Pancreas (tissue), 10 donors: ENCODE measurements around the gene FURIN. TPM values are rescaled to one million over a fixed set of nuclear protein-coding genes. Genes with fewer than 3 reads are reported as not detected.
"Not testable (repeated sequence)": the region's sequence is repeated elsewhere in the genome, so short reads cannot be mapped to it uniquely, and the experiment has no call there.

Experiments
- ATAC-seq, 4 donors: fragments of 200-7000 bp; cut with Tn5 transposase; one replicate each; pipeline versions ENCODE4 v1.8.0 to v1.9.1; 2020; ENCODE audit warnings: mild to moderate bottlenecking in 4 of 4, moderate library complexity in 4 of 4
- DNase-seq, 6 donors: peaks; one replicate each; pipeline ENCODE4 v3.0.0-alpha.2; 2020
- FAIRE-seq: peaks from 2 replicates; lab custom pipeline; 2012; peaks lifted over from hg19 to GRCh38; lab: Jason Lieb, UNC
- H3K27ac ChIP-seq, 4 donors: fragments of 200-600 bp; sonication (generic); 1 replicate in 3 of 4; 2 replicates in 1 of 4; pipeline versions ENCODE4 v1.5.0 to v1.8.0; 2020
- H3K27me3 ChIP-seq, 4 donors: fragments of 200-600 bp; one replicate each; pipeline ENCODE4 v1.8.0; 2021
- H3K36me3 ChIP-seq, 3 donors: fragments of 200-600 bp; sonication (generic) in 1 of 3; one replicate each; pipeline versions ENCODE4 v1.5.0 to v1.8.0; 2020 to 2021
- H3K4me1 ChIP-seq, 3 donors: fragments of 200-600 bp; one replicate each; pipeline ENCODE4 v1.8.0; 2021
- H3K4me3 ChIP-seq, 4 donors: fragments of 200-600 bp; sonication (generic) in 2 of 4; one replicate each; pipeline versions ENCODE4 v1.5.0 to v1.8.0; 2020 to 2021
- H3K9me3 ChIP-seq, 4 donors: fragments of 200-600 bp; one replicate each; pipeline ENCODE4 v1.8.0; 2021
- CTCF ChIP-seq, 4 donors: fragments of 200-600 bp; sonication (generic) in 3 of 4; IDR thresholded peaks; one replicate each; pipeline versions ENCODE4 v1.5.0 to v1.8.0; 2021; ENCODE audit warnings: antibody characterized with exemption in 4 of 4
- WGBS, 2 donors: extraction: QIAGEN DNeasy Blood & Tissue Kit; methylation state at CpG; one replicate each; pipeline ENCODE4 v1.1.7; 2013; 5-methylcytosine and 5-hydroxymethylcytosine counted together
- intact Hi-C, 3 donors: fragments of 100-400 bp; cut with DNase I; formaldehyde crosslinking; loops; one replicate each; pipeline versions ENCODE4 v1.11.1 to v1.14.2; 2022
- polyA plus RNA-seq, 2 donors: library from polyadenylated mRNA; stranded (reverse); fragments of 200-250 nt; gene quantifications; one replicate each; pipeline ENCODE4 v1.2.3, GENCODE V29; 2013
- total RNA-seq, 6 donors: library from RNA; stranded (reverse); fragmentation: NEBNext Ultra II Directional in 4 of 6; extraction: Animal tissue kit (Norgen Biotek cat#: 25700) in 4 of 6; gene quantifications; one replicate each; pipeline versions ENCODE4 v1.2.1 to v1.2.4, GENCODE V29; 2021 to 2023
- donor health status: healthy with polysubstance abuse.
- donor health status: DM: no; HTN: no; CAD: no; lungs with moderate emphysema.
- donor health status: DM: no; HTN: no; CAD: no.
- donor health status: control.
- donor health status: control.
- donor health status: Bipolar disorder and iron deficiency.
- donor health status: DM: yes; HTN: yes; CAD: no.
- donor health status: DM: no; HTN: no; CAD: no.
- donor health status: DM: no; HTN: no; CAD: no.
- donor health status: DM: yes; HTN: yes; CAD: no.

The FURIN gene
- total and polyA plus RNA-seq, 8 donors: 50.3 to 106 (median 84.2) TPM

DNA sequence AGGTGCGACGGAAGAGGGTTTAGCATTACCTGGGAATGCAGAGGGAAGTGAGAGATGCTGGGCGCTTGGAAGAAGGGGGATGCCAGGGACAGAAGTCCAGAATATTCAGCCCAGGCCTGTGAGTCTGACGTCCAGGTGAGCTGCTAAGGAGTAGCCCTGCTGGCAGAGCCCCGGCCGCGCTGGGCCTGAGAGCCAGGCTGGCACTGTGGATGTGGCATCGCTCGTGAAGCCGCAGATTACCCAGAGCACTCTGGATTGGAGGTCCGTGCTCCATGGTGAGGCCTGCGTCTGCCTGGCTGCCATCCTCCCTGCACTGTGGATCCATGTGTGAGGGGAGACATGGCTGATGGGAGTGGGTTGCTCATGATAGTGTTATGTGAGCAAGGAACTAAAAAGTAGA, 49.2 kb downstream of the FURIN start:
- no peak overlapping the region for H3K4me3 ChIP-seq
- H3K9me3 ChIP-seq: no peaks in the 10 kb centered on the region
- no peak for TF ChIP-seq CTCF (IDR thresholded peaks at IDR 0.05)
- no peaks in the 10 kb centered on the region for H3K27me3 ChIP-seq
- ATAC-seq (no peak), DNase-seq (no peak), FAIRE-seq (no peak)
- H3K36me3 ChIP-seq: peaks cover 0 to 87% (median 46%) of the 10 kb centered on the region in 3 donors
- no peak overlapping the region for H3K27ac ChIP-seq
- 92 to 97% methylated on average over 12 of the region's 12 CpGs for WGBS, 2 donors
- intact Hi-C loops: no loop called here
- no peaks in the 10 kb centered on the region for H3K4me1 ChIP-seq

GRCh38 chr15:90918034-90918788, 49.8 kb downstream of the FURIN start:
- WGBS, 2 donors: 91 to 94% methylated on average over 23 of the region's 23 CpGs
- DNase-seq (no peak), FAIRE-seq (no peak), ATAC-seq (no peak)
- Histone ChIP-seq H3K4me1 (no peaks in the 10 kb centered on the region), H3K27me3 (no peaks in the 10 kb centered on the region), H3K27ac (no peak overlapping the region), H3K4me3 (no peak overlapping the region), H3K9me3 (no peaks in the 10 kb centered on the region), H3K36me3 (peaks cover 0 to 81% (median 41%) of the 10 kb centered on the region in 3 donors)
- intact Hi-C loops: no loop called here
- no peak for TF ChIP-seq CTCF (IDR thresholded peaks at IDR 0.05)

GRCh38 chr15:90918835-90919234, 50.4 kb downstream of the FURIN start:
- WGBS, 2 donors: 83 to 86% methylated on average over 6 of the region's 6 CpGs
- Histone ChIP-seq H3K4me1 (no peaks in the 10 kb centered on the region), H3K9me3 (no peaks in the 10 kb centered on the region), H3K27me3 (no peaks in the 10 kb centered on the region), H3K27ac (no peak overlapping the region), H3K4me3 (no peak overlapping the region), H3K36me3 (peaks cover 0 to 74% (median 34%) of the 10 kb centered on the region in 3 donors)
- no peak for DNase-seq
- ATAC-seq: no peak
- intact Hi-C loops: no loop called here
- FAIRE-seq: no peak
- no peak for TF ChIP-seq CTCF (IDR thresholded peaks at IDR 0.05)

GRCh38 chr15:90921887-90922286, 53.5 kb downstream of the FURIN start:
- FAIRE-seq (no peak), ATAC-seq (no peak), DNase-seq (no peak)
- Histone ChIP-seq H3K27ac (no peak overlapping the region), H3K4me1 (no peaks in the 10 kb centered on the region), H3K27me3 (no peaks in the 10 kb centered on the region), H3K36me3 (peaks cover 0 to 45% (median 22%) of the 10 kb centered on the region in 3 donors), H3K9me3 (no peaks in the 10 kb centered on the region), H3K4me3 (no peak overlapping the region)
- TF ChIP-seq CTCF (IDR thresholded peaks at IDR 0.05): no peak
- 48 to 55% methylated on average over 4 of the region's 4 CpGs for WGBS, 2 donors
- intact Hi-C loops: no loop called here

GRCh38 chr15:90922712-90923322, 54.4 kb downstream of the FURIN start:
- intact Hi-C loops, H3K4me1 ChIP-seq, FAIRE-seq, H3K27me3 ChIP-seq, H3K27ac ChIP-seq, H3K4me3 ChIP-seq, H3K9me3 ChIP-seq: not testable (repeated sequence)
- peak in 1 of 6 donors; percentile 4 for DNase-seq
- H3K36me3 ChIP-seq: peaks cover 0 to 36% (median 22%) of the 10 kb centered on the region in 3 donors
- 91 to 97% methylated on average over 7 of the region's 7 CpGs for WGBS, 2 donors
- ATAC-seq: peak in 1 of 4 donors; percentile 21
